A549 (cell line): ENCODE data around the gene KHDRBS2.

Source experiments
- BHLHE40 ChIP-seq: IDR thresholded peaks from 2 replicates; pipeline ENCODE4 v1.6.1; 2012; ENCODE audit warnings: low read depth, low read length, inconsistent platforms
- CEBPB ChIP-seq, 2 experiments: fragments of >200 bp in 1 of 2; sonication (Bioruptor Twin) in 1 of 2; formaldehyde crosslinking in 1 of 2; IDR thresholded peaks; 2 replicates each; pipeline ENCODE4 v1.6.1; 2012 to 2016
- CHD2 ChIP-seq: fragments of 150-350 bp; IDR thresholded peaks from 2 replicates; pipeline ENCODE4 v1.6.1; 2014; ENCODE audit warnings: low read length; ENCODE audit not compliant: partially characterized antibody
- E2F6 ChIP-seq: IDR thresholded peaks from 2 replicates; pipeline ENCODE4 v1.6.1; 2012; ENCODE audit warnings: low read depth, borderline replicate concordance
- ELK1 ChIP-seq: fragments of 150-350 bp; IDR thresholded peaks from 2 replicates; pipeline ENCODE4 v1.6.1; 2014; ENCODE audit warnings: low read depth, mild to moderate bottlenecking, low read length
- EP300 ChIP-seq, 2 experiments: fragments of >200 bp; sonication (Bioruptor Twin); formaldehyde crosslinking; IDR thresholded peaks; 2 replicates in 1 of 2; 3 replicates in 1 of 2; pipeline ENCODE4 v1.6.1; 2016 to 2017
- POLR2A ChIP-seq: IDR thresholded peaks from 2 replicates; pipeline ENCODE4 v1.6.1; 2012; ENCODE audit warnings: mild to moderate bottlenecking, low read length
- RARB ChIP-seq: fragments of 250-450 bp; sonication (Bioruptor Pico); IDR thresholded peaks from 2 replicates; pipeline ENCODE4 v1.8.0; 2021; ENCODE audit warnings: mild to moderate bottlenecking, moderate library complexity
- RCOR1 ChIP-seq: fragments of 150-350 bp; IDR thresholded peaks from 2 replicates; pipeline ENCODE4 v1.6.1; 2014; ENCODE audit warnings: antibody characterized with exemption, low read length, low read depth
- REST ChIP-seq: fragments of 200-600 bp; sonication (generic); IDR thresholded peaks from 2 replicates; pipeline ENCODE4 v1.6.1; 2016; ENCODE audit warnings: antibody characterized with exemption, mild to moderate bottlenecking, moderate library complexity
- TF ChIP-seq, protein P1 (sequence below): fragments of >200 bp; sonication (Bioruptor Twin); formaldehyde crosslinking; IDR thresholded peaks from 3 replicates; pipeline ENCODE4 v1.5.1; 2016
- TF ChIP-seq, protein P2 (sequence below): fragments of 450-650 bp; IDR thresholded peaks from 2 replicates; pipeline ENCODE4 v1.6.1; 2014; ENCODE audit warnings: antibody characterized with exemption

- TF ChIP-seq, protein P1, sequence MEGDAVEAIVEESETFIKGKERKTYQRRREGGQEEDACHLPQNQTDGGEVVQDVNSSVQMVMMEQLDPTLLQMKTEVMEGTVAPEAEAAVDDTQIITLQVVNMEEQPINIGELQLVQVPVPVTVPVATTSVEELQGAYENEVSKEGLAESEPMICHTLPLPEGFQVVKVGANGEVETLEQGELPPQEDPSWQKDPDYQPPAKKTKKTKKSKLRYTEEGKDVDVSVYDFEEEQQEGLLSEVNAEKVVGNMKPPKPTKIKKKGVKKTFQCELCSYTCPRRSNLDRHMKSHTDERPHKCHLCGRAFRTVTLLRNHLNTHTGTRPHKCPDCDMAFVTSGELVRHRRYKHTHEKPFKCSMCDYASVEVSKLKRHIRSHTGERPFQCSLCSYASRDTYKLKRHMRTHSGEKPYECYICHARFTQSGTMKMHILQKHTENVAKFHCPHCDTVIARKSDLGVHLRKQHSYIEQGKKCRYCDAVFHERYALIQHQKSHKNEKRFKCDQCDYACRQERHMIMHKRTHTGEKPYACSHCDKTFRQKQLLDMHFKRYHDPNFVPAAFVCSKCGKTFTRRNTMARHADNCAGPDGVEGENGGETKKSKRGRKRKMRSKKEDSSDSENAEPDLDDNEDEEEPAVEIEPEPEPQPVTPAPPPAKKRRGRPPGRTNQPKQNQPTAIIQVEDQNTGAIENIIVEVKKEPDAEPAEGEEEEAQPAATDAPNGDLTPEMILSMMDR = no peak
- TF ChIP-seq E2F6 (no peak), ELK1 (no peak), RCOR1 (no peak), REST (no peak), POLR2A (no peak), BHLHE40 (no peak), CEBPB (IDR thresholded peaks at IDR 0.05) (no peak), EP300 (IDR thresholded peaks at IDR 0.05) (no peak), RARB (CRISPR knock-in tag) (no peak), CHD2 (no peak)
- TF ChIP-seq, protein P2, sequence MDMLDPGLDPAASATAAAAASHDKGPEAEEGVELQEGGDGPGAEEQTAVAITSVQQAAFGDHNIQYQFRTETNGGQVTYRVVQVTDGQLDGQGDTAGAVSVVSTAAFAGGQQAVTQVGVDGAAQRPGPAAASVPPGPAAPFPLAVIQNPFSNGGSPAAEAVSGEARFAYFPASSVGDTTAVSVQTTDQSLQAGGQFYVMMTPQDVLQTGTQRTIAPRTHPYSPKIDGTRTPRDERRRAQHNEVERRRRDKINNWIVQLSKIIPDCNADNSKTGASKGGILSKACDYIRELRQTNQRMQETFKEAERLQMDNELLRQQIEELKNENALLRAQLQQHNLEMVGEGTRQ = no peak
Observed at GRCh38 chr6:61682562-61682961, 603.5 kb downstream of the KHDRBS2 start.
